ENCODE results near the gene RSPO4.

The RSPO4 gene

DNA sequence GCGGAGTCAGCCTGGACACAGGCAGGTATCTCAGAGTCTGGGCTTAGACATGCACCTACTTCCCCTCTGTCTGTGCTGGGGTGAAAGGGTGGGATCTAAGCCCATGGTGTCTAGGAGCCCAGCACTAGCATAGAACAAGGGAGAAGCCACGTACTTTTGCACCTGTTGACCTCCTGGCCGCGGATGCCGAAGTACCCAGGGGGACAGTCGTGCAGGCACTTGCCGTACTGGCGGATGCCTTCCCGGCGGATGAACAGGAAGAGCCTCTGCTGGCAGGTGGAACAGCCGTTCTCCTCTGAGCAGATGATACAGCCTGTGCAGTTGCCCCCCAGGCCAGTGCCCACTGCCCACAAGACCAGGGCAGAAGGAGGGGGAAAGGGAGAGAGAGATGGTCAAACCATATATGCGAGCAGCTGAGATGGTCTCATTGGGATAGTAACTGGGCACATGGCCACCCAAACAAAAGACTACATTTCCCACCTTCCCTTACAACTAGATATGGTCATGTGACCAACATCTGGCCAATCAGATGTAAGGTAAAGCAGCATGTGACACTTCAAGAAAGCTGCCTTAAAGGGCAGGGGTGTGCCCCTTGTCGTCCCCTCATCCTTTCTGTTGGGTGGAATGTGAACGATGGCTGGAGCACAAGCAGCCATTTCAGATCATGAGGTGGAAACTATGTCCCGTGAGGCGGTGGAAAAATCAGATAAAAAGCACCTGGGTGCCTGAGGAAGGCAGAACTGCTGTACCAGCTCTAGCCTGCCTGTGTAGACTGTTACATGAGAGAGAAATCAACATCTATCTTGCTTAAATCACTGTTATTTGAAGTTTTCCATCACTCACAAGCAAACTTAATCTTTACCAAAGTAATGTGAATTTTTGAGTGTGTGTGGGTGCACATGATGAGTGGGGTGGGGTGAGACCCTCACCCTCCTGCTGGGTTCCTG, 34.0 kb downstream of the RSPO4 start:
- no peak for DNase-seq

DNA sequence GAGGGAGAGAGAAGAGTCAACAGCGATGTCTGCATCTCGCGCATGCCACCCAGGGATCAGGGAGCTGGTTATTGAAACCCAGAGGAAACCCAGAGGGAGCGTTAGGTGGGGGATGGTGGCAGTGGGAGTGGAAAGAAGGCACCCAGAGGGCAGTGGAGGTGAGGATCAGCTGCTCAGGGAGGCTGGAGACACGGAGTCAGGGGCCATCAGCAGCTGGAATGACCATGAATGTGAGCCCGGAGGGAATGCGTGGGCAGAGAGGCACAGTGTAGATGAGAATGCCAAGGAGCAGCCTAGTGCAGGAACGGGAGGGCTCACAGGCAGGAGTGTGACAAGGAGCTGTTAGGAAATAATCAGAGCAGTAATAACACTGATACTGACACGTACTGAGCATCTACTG, 36.2 kb downstream of the RSPO4 start:
- no peak for DNase-seq

DNA sequence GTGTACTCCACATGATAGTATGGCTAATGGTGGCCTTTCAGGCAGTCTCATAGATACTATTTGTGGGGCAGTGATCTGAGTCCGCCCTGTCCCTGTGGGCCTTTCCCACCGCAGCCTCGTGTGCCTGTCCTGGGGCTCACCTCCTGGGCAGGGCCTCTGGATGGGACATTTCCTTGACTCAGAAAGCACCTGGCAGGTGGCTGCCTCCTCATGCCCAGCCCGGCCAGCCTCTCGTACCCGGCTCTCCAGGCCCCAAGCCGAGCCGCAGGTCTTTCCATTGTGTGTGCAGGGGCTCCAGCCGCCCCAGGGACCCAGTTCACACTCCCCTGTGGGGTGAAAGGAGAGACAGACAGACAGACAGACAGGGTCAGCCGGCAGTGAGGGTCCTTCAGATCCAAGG, 38.3 kb downstream of the RSPO4 start:
- no peak for DNase-seq

DNA sequence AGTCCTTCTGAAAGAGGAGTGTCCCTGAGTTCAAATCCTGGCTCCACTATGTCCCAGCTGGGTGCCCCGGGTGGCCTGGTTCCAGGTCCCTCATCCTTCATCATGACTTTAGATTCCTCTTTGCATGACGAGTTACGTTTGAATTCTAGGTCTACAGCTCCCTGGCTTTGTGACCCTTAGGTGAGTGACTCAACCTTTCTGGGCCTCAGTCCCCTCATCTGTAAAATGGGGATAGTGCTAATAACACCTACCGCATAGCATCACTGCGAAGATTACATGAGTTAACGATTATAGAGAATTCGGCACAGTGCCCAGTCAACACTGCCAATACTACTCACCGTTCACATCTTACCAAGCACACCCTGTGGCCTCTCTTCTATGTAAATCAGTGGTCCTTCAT, 39.4 kb downstream of the RSPO4 start:
- DNase-seq, result no peak

DNA sequence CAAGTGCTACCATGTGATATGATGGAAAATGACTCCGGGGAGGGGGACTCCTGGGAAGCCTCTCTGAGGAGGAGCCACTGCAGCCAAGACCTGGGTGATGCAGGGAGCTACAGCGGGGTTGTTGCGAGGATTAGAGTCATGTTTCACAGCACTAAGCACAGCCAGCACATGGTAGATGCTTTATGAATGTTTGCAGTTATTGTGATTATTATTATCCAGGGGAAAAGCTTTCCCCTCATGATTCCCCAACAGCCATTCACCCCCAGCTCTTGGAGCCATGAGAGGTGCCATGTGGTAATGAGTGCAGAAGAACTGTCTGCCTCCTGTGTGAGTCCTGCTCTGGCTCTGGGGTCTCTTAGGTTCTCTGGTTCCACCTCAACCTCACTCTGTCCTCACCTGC, 39.9 kb downstream of the RSPO4 start:
- no peak for DNase-seq

DNA sequence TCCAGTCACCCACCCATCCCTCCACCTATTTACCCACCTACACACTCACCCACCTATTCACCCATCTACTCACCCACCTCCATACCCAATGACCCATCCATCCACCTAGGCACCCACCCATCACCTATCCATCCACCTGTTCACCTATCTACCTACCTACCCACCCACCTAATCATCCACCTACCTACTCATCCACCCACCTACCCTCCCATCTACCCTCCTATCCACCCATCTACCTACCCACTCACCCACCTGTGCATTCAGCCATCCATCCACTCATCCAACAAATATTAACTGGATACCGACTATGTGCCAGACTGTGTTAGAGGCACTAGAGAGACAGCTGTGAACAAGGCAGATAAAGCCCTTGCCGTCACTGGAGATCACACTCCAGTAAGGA, 40.3 kb downstream of the RSPO4 start:
- DNase-seq, result no peak

DNA sequence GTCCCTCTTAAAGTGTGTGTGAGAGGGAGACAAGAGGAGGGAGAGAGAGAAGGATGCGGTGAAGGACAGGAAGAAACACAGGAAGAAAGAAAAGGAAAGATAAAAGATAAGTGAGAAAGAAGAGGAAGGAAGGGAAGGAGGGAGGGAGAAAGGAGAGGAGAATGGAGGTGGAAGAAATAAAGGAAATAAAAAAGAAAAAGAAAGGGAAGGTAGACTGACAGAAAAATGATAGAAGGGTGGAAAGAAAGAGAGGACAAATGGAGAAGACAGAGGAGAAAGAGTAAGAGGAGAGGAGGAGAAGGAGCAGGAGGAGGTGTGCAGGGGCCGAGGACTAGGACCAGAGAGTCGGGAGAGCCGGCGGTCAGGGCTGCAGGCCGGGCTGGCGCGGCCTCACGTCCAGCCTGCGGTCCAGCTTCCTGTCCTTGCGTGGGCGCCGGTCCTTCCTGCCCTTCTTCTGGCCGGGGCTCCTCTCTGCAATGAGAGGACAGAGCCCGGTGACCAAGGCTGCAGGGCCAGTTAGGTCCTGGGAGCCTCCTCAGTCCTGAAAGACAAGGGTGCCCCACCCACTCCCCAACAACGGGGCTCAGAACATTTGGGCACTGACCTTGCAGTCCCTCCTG, 42.0 kb downstream of the RSPO4 start:
- DNase-seq, result no peak

DNA sequence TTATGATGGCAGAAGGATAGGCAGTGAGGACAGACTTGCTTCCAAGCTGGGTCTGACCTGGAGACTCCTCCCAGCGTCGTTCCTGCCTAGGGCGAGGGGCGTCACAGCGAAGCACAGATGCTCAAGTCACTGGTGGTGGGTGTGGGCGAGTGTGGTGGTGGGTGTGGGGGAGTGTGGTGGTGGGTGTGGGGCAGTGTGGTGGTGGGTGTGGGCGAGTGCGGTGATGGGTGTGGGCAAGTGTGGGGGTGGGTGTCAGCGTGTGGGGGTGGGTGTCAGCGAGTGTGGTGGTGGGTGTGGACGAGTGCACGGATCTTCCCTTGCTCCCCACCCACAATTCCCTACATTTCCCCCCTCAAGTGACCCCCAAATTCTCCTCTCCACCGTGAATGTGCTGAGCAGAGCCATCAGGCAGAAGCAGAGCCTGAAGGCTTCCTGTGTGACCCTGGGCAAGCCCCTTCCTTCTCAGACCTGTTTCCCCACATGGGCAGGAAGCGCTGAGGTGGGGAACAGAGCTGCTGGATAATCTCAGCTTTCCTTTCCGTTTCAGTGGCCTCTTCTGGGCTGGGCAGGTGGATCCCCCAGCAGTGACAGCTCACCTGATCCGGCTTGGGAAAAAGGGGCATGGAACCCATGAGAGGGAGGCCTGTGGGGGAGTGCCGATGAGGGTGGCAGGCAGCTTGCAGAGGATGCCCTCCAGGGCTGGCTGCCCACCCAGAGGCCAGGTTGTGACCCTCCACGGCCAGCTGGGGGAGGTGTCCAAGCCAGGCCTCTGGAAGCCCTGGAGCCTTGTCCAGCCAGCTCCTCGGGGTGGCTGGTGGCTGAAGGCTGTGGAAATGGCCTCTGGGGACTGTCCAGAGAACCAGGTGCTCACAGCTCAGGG, 42.9 kb downstream of the RSPO4 start:
- DNase-seq, result no peak

DNA sequence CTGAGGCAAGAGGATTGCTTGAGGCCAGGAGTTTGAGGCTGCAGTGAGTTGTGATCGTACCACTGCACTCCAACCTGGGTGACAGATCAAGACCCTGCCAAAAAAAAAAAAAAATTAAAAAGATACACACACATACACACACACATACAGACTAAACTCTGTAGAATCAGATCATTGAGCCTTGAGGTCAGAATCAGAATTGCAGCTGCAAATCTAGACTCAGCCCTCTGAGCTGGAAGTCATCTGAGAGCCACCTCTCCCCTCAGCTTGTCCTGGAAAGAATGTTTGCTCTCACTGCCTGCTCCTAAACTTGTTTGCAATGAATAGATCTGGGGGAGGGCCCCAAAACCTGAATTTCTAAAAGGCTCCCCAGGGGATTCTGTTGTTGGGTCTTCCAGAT, 44.6 kb downstream of the RSPO4 start:
- DNase-seq, result no peak

DNA sequence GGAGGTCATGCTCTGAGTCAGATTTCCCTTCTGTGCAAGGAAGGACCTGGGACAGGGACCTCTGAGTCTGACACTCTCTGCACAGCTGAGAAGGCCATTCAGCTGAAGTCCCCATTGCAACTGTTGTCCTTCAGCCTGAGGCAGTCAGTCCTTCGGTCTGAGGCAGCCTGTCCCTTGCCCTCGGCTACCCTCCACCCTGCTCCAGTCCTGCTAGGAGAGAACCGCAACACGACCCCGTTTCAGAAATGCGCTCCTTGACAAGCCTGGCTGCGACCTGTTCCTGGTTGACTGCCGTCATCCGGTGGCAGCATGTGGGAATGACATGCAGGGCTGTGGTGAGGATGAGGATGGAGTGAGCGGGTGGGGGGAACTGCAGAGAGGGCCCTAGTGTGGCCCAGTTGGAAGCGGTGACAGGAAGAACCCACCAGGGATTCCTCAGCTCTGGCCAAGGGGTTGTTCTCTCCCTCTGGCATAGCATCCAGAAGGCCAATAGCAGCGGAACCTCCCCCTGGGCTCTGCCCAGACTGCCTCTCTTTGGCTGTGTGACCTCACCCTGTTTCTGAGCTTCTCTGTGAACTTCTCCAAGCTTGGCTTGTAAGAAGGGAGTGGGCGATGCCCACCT, 45.7 kb downstream of the RSPO4 start:
- peak; percentile 88 for DNase-seq

DNA sequence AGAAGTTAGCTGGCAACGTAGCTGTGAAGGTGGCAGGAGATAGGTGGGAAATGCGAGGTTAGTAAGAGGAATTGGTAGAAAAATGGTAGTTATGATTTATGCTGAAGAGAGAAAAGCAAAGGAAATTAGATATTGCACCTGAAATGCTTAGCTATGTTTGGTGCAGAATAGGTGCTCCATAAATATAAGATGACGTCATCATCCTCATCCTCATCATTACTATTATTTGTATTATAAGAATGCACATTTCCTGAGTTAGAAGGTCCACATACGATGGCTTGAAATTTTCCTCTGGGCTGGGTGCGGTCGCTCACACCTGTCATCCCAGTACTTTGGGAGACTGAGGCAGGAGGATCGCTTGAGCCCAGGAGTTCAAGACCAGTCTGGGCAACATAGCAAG, 46.5 kb downstream of the RSPO4 start:
- DNase-seq, result no peak

DNA sequence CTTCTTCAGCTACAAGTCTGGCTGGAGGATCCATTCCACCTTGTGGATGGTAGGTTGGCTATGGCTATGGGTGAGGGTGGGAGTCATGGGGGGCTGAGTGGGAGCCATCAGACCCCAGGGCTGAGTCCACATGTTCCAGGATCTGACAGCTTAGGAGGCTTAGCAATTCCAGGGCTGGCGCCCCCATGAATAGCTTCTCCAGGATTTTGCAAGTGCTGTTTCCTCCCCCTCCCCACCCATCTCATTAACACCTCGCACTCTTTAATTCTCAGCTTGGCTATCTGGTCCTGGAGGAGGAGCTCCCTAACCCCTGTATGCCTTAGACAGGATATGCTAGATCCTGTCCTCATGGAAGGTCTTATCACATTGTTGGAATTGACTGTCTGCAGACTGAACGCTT, 47.0 kb downstream of the RSPO4 start:
- no peak for DNase-seq

DNA sequence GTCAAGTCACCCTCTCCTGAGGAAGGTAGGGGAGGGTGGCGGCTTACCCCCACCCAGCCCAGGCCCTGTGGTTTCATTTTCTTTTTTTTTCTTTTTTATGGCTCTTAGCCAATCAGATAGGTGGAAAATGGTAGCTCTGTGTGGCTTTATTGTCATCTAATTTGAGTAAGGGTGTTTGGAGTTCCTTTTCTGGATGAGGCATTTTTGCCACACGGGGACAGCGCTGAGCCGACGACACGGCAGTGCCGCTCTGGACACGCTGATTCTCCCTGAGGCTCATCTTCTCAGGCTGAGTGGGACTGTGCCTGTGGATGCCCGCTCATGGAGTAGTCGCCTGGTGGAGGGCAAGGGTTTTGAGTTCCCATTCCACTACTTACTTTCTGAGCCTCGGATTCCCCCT, 48.4 kb downstream of the RSPO4 start:
- DNase-seq, result peak; percentile 44

DNA sequence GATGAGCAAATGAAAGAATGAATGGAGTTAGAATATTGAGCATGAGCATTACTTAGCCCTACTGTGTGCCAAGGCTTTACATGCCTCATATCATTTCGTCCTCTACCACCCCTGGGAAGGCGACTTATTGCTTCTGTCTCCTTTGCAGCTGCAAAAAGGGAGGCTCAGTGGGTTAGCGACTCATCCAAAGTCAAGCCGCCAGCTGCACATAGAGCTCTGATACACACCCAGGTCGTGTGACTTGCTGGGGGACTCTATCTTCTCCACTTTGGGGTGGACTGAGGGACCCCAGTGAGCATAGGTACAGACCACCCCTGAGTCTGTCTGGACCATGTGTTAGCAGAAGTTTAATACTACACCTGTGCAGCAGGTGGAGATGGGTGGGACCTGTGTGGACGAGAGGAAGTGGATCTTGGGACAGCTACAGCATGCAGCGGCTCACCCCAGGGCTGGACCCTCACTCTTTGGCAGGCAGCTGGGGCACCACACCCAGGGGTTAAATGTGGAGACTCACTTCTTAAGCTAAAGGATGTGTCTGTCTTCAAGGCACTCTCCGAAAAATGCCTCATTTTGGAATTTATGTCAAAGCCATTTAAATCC, 49.8 kb downstream of the RSPO4 start:
- DNase-seq, result no peak

DNA sequence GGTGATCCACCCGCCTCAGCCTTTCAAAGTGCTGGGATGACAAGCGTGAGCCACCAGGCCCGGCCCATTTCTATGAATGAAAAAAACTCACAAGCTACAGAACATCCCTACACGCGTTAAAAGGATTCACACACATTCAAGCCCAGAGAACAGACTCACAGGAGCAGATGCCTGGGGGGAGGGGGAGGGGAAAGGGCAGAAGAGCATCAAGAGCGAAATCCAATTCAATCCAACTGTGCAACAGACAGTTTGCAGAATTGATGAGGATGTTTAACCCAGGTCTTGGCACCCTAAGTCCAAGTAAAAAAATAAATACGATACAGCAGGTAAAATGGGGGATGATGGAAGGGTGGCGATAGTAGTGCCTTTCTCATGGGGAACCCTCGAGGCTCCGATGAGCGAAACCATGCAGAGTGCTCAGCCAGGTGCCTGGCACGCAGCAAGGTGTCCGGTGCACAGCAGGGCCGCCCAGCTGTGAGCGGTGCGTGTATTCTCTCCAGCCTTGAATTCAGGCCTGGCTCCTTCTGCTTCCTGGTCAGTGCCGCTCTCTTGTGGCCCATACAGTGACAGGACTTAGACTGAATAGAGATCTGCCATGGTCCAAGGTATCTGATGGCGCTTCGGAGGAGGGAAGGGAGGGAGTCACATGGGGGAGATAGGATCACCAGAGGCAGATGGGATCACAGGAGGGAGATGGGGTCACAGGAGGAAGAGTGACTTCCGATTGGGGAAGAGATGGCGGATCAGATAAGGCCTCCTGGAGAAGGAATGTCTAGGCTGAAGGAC, 50.5 kb downstream of the RSPO4 start:
- no peak for DNase-seq

DNA sequence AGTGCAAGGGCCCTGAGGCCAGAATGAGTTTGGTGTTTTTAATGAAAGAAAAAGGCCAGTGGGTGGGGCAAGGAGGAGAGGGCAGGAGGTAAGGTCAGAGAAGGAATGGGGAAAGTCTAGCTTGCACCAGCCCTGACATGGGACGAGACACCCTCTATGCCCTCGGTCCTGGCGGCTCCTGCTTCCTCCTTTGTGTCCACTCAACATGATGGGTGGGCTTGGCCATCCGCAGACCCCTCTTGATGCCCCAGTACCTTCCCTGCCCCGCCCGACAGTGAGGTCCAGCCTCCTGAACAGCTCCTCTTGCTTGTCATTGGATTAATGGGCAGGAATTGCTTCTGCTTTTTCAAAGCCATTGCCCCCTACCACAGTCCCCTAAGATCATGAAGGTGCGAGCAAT, 52.4 kb downstream of the RSPO4 start:
- DNase-seq, result no peak

DNA sequence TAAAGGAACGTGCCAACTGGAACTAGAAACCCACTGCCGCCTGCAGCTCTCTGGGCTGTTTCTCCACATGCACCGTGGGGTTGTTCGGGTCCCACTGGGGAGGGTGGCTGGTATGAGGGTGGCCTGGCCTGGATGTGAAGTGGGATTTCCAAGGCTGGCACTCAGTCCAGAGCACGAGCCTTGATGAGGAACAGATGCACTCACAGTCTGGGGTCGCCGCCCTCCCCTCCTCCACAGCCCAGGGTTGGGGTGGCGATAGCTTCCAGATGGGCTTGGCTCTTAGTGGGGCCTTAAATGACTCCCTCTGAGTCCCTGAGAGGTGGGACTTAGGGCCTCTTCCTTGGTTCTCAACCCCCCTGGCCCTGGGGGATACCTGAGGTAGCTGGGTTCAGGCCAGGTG, 55.3 kb downstream of the RSPO4 start:
- no peak for DNase-seq

DNA sequence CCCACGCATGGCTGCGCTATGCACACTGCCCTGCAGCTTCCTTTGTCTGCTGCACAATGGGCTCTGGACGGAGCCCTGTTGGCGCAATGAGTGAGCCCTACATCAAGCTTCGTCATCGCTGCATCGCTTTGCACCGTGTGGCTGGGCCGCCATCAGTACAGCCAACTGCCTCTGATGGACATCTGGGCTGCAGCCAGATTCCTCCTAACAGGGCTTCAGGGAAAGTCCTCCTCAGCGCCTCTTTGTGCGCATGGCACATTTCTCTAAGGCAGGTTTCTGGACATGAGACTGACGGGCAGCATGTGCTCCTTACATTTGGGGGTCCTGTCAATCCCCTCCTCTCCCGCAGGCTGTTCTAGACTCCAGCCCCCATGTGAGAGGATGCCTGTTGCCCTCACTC, 56.3 kb downstream of the RSPO4 start:
- no peak for DNase-seq

DNA sequence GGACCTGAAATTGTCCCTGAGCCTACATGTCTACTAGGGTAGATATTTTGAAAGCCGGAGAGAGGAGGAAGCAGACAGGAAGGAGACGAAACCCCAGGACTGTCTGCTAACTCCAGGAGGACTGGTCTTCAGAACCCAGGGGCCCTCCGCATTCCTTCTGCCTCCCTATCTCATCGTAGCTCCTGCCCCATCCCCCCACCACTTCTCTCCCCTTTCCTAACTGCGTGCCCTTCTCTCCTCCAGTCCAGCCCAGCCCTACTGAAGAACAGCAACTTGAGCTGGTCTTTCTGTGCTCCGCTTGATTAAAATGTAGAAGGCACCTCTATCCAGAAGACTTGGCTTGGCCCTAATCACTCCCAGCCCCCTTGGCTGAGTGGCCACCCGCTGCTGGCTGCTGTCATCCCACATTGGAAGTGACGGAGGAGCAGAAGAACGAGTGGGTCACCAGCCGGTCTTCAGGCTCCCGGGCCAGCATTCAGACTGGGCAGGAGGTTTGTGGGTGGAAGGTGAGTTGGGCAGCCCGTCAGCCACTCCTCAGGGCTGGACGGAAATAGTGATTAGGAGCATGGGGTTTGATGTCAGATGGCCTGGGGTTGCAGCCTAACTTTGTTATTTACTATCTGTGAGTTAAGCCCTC, 57.2 kb downstream of the RSPO4 start:
- no peak for DNase-seq

DNA sequence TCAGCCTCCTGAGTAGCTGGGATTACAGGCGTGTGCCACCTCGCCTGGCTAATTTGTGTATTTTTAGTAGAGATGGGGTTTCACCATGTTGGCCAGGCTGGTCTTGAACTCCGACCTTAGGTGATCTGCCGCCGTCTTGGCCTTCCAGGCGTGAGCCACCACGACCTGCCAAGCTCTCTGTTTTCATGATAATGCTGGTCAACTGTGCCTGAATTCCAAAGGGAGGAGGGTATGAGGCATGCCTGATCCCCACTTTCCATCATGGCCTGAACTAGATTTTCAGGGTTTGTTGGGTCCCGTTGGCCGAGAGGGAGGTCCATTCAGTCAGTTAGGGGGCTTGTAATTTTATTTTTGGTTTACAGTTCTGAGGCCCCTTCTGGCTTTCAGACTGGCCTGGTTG, 58.0 kb downstream of the RSPO4 start:
- no peak for DNase-seq

DNA sequence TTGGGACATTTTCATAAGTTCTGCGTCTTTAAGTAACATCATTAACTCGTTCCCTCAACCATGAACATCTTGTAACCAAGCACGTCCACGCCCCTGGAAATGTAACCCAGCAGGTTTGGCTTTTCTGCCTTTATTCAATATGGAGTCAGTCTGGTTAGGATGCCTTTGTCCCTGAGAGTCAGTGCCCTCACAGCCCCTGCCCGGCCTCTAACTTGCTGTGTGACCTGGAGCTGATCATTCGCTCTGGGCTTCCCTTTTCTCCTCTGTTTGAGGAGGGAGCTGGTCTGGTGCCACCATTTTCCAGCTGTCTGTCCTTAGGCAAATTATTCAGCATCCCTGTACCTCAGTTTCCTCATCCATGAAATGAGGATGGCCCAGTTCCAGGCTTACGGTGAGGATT, 59.5 kb downstream of the RSPO4 start:
- no peak for DNase-seq

Data from 8988T (cell line).